HCT116 (cell line): ENCODE results near the gene CXorf38. TPM values are rescaled to one million over a fixed set of nuclear protein-coding genes. Genes with fewer than 3 reads are reported as not detected.

ENCODE experiments used
- ATAC-seq: fragments of 200-7000 bp; cut with Tn5 transposase; 2 replicates; pipeline ENCODE4 v1.9.1; 2020; ENCODE audit warnings: mild to moderate bottlenecking, moderate library complexity
- BruUV-seq: library from RNA; stranded (reverse); fragments of 400-500 nt; replicated peaks from 2 replicates; lab custom pipeline; 2021; lab: Mats Ljungman, UMichigan
- CTCF ChIA-PET: fragments of 300-600 bp; sonication (Branson Sonifier 250); formaldehyde crosslinking; loops from one replicate; lab custom pipeline; 2021; ENCODE audit warnings: antibody characterized with exemption; lab: Charles Lee
- POLR2A ChIA-PET: fragments of 300-600, 350-600 bp; sonication (Branson Sonifier 250); formaldehyde crosslinking; loops from one replicate; lab custom pipeline; 2021; ENCODE audit warnings: antibody characterized with exemption; lab: Charles Lee
- RAD21 ChIA-PET, 2 experiments: fragments of 300-600 bp; sonication (Branson Sonifier 250); formaldehyde crosslinking; loops; one replicate each; lab custom pipeline; 2023; ENCODE audit warnings: low total read pairs in 2 of 2; ENCODE audit not compliant: uncharacterized antibody in 2 of 2, unreplicated experiment in 2 of 2, low non-redundant PET in 1 of 2; lab: Charles Lee
- DNase-seq: peaks from one replicate; pipeline ENCODE4 v3.0.0-alpha.2; 2010; ENCODE audit warnings: low read depth, low spot score
- H2AFZ ChIP-seq: fragments of 200-600 bp; shearing (Covaris generic), sonication (generic); 2 replicates; pipeline ENCODE4 v1.6.1; 2017; ENCODE audit warnings: low read depth, mixed run types, mixed read lengths, antibody characterized with exemption, low read length; ENCODE audit not compliant: poor library complexity, severe bottlenecking
- H3K27ac ChIP-seq: 2 replicates; pipeline ENCODE4 v1.5.1; 2012; ENCODE audit warnings: low read depth, low read length
- H3K27me3 ChIP-seq: fragments of 200-600 bp; sonication (generic); 2 replicates; pipeline ENCODE4 v1.6.1; 2016; ENCODE audit warnings: mixed run types, low read length, mixed read lengths; ENCODE audit not compliant: insufficient read depth
- H3K36me3 ChIP-seq, 2 experiments: fragments of 200-500 bp in 1 of 2; fragments of 200-600 bp in 1 of 2; sonication (Bioruptor generic) in 1 of 2; sonication (generic) in 1 of 2; 2 replicates each; pipeline versions ENCODE4 v1.5.1 to v1.6.1; 2014 to 2016; ENCODE audit warnings: low read length in 2 of 2, inconsistent platforms in 1 of 2, mixed read lengths in 1 of 2, mixed run types in 1 of 2; ENCODE audit not compliant: insufficient read depth in 2 of 2, control insufficient read depth in 1 of 2
- H3K4me1 ChIP-seq, 2 experiments: fragments of 200-600 bp in 1 of 2; sonication (generic) in 1 of 2; 2 replicates each; pipeline versions ENCODE4 v1.5.1 to v1.6.1; 2012 to 2017; ENCODE audit warnings: low read length in 2 of 2, inconsistent platforms in 1 of 2, mild to moderate bottlenecking in 1 of 2, mixed read lengths in 1 of 2, mixed run types in 1 of 2, moderate library complexity in 1 of 2; ENCODE audit not compliant: insufficient read depth in 2 of 2, control insufficient read depth in 1 of 2
- H3K4me2 ChIP-seq: fragments of 200-600 bp; sonication (generic); 2 replicates; pipeline ENCODE4 v1.6.1; 2017; ENCODE audit warnings: mixed run types, low read length, mixed read lengths
- H3K4me3 ChIP-seq, 2 experiments: fragments of 200-600 bp in 1 of 2; sonication (generic) in 1 of 2; replicated peaks in 1 of 2; 2 replicates each; pipeline ENCODE4 v1.5.1; 2011 to 2016; ENCODE audit warnings: low read length in 2 of 2, control low read depth in 1 of 2, low read depth in 1 of 2, mild to moderate bottlenecking in 1 of 2, mixed read lengths in 1 of 2, mixed run types in 1 of 2
- H3K79me2 ChIP-seq: fragments of 200-600 bp; sonication (generic); 2 replicates; pipeline ENCODE4 v1.6.1; 2017; ENCODE audit warnings: mild to moderate bottlenecking, mixed run types, low read length, moderate library complexity, mixed read lengths; ENCODE audit not compliant: insufficient read depth
- H3K9ac ChIP-seq: fragments of 200-600 bp; sonication (generic); 2 replicates; pipeline ENCODE4 v1.6.1; 2016; ENCODE audit warnings: low read length, mixed read lengths
- H3K9me2 ChIP-seq: fragments of 200-600 bp; sonication (generic), shearing (Covaris generic); 2 replicates; pipeline ENCODE4 v1.6.1; 2017; ENCODE audit warnings: mixed run types, mild to moderate bottlenecking, moderate library complexity; ENCODE audit not compliant: insufficient read depth
- H3K9me3 ChIP-seq, 2 experiments: fragments of 200-500 bp in 1 of 2; fragments of 200-600 bp in 1 of 2; sonication (Bioruptor generic) in 1 of 2; sonication (generic) in 1 of 2; 2 replicates each; pipeline ENCODE4 v1.6.1; 2014 to 2017; ENCODE audit warnings: low read length in 2 of 2, mixed read lengths in 2 of 2, inconsistent platforms in 1 of 2, low read depth in 1 of 2, mild to moderate bottlenecking in 1 of 2, mixed run types in 1 of 2, moderate library complexity in 1 of 2; ENCODE audit not compliant: control insufficient read depth in 1 of 2, insufficient read depth in 1 of 2
- H4K20me1 ChIP-seq: fragments of 200-600 bp; sonication (generic), shearing (Covaris generic); 2 replicates; pipeline ENCODE4 v1.6.1; 2017; ENCODE audit warnings: mixed run types, mild to moderate bottlenecking, moderate library complexity; ENCODE audit not compliant: insufficient read depth
- ATF3 ChIP-seq: IDR thresholded peaks from 2 replicates; pipeline ENCODE4 v1.6.1; 2012
- CBX3 ChIP-seq: IDR thresholded peaks from 2 replicates; pipeline ENCODE4 v1.6.1; 2012; ENCODE audit warnings: low read depth
- CTCF ChIP-seq, 3 experiments: fragments of 200-600 bp in 1 of 3; sonication (generic) in 1 of 3; IDR thresholded peaks in 2 of 3; conservative IDR thresholded peaks in 1 of 3; 2 replicates each; pipeline ENCODE4 v1.5.1; 2012 to 2017; ENCODE audit warnings: low read depth in 2 of 3, low read length in 2 of 3, antibody characterized with exemption in 1 of 3, borderline replicate concordance in 1 of 3, control low read depth in 1 of 3, mild to moderate bottlenecking in 1 of 3, mixed read lengths in 1 of 3, mixed run types in 1 of 3, moderate library complexity in 1 of 3; ENCODE audit not compliant: insufficient read depth in 1 of 3
- EGR1 ChIP-seq: IDR thresholded peaks from 2 replicates; pipeline ENCODE4 v1.6.1; 2012; ENCODE audit warnings: low read depth
- ELF1 ChIP-seq: IDR thresholded peaks from 2 replicates; pipeline ENCODE4 v1.6.1; 2012; ENCODE audit warnings: low read depth, borderline replicate concordance
- EZH2 ChIP-seq: fragments of 200-600 bp; sonication (generic); IDR thresholded peaks from 2 replicates; pipeline ENCODE4 v1.6.1; 2017; ENCODE audit warnings: antibody characterized with exemption, mixed run types
- POLR2A ChIP-seq: IDR thresholded peaks from 2 replicates; pipeline ENCODE4 v1.7.0; 2011; ENCODE audit warnings: borderline replicate concordance; ENCODE audit not compliant: insufficient read depth, insufficient read length; ENCODE audit errors: extremely low read depth
- POLR2AphosphoS5 ChIP-seq: IDR thresholded peaks from 2 replicates; pipeline ENCODE4 v1.6.1; 2011; ENCODE audit warnings: mild to moderate bottlenecking, low read depth, low read length, moderate library complexity
- RAD21 ChIP-seq: IDR thresholded peaks from 2 replicates; pipeline ENCODE4 v1.6.1; 2012; ENCODE audit warnings: low read depth, mild to moderate bottlenecking
- SIN3A ChIP-seq: IDR thresholded peaks from 2 replicates; pipeline ENCODE4 v1.6.1; 2012; ENCODE audit warnings: low read depth
- SP1 ChIP-seq: IDR thresholded peaks from 2 replicates; pipeline ENCODE4 v1.6.1; 2012; ENCODE audit warnings: low read depth
- SRF ChIP-seq: IDR thresholded peaks from 2 replicates; pipeline ENCODE4 v1.6.1; 2012; ENCODE audit warnings: low read depth
- TCF7L2 ChIP-seq: IDR thresholded peaks from 2 replicates; pipeline ENCODE4 v1.7.0; 2011; ENCODE audit warnings: borderline replicate concordance, inconsistent platforms; ENCODE audit not compliant: insufficient read depth, insufficient read length; ENCODE audit errors: extremely low read depth
- YY1 ChIP-seq: IDR thresholded peaks from 2 replicates; pipeline ENCODE4 v1.6.1; 2011; ENCODE audit warnings: low read length, low read depth, moderate library complexity, mild to moderate bottlenecking; ENCODE audit not compliant: insufficient replicate concordance; ENCODE audit errors: extremely low read depth
- ZNF274 ChIP-seq: fragments of 200-500 bp; sonication (Bioruptor generic); IDR thresholded peaks from 2 replicates; pipeline ENCODE4 v1.6.1; 2014; ENCODE audit warnings: mild to moderate bottlenecking, low read depth, low read length, inconsistent platforms
- intact Hi-C: fragments of 100-400 bp; cut with micrococcal nuclease; formaldehyde crosslinking; loops from 2 replicates; pipeline ENCODE4 v1.10.0; 2022
- total RNA-seq: library from RNA; stranded (reverse); gene quantifications from one replicate; pipeline ENCODE4 v1.2.1, GENCODE V29; 2021; ENCODE audit not compliant: unreplicated experiment
- TF ChIP-seq, protein P1 (sequence below): IDR thresholded peaks from 2 replicates; pipeline ENCODE4 v1.6.1; 2012

The CXorf38 gene
- total RNA-seq, 1 experiment from 2014 or later = 11.5 TPM

GRCh38 chrX:40617566-40617965 is 29.8 kb downstream of the CXorf38 start:
- intact Hi-C loops = no loop called here
- no peak for ATAC-seq
- CTCF ChIA-PET = no interaction called here
- no peaks in the 10 kb centered on the region for H3K27me3 ChIP-seq
- no peaks in the 10 kb centered on the region for H3K4me1 ChIP-seq
- no peaks in the 10 kb centered on the region for H3K9me3 ChIP-seq
- no peaks in the 10 kb centered on the region for H4K20me1 ChIP-seq
- H3K9me2 ChIP-seq = no peaks in the 10 kb centered on the region
- H3K4me3 ChIP-seq = no peak overlapping the region
- no peaks in the 10 kb centered on the region for H3K79me2 ChIP-seq
- no peaks in the 10 kb centered on the region for H3K36me3 ChIP-seq
- POLR2A ChIA-PET = no interaction called here
- no peak overlapping the region for H3K9ac ChIP-seq
- no TSS peak for BruUV-seq
- H3K4me2 ChIP-seq = no peak overlapping the region
- no peak for TF ChIP-seq SRF
- RAD21 ChIA-PET = no interaction called here
- DNase-seq = no peak
- H2AFZ ChIP-seq = no peak overlapping the region
- no peak overlapping the region for H3K27ac ChIP-seq

GRCh38 chrX:40615976-40616375 is 31.4 kb downstream of the CXorf38 start:
- no peak for DNase-seq
- H2AFZ ChIP-seq = no peak overlapping the region
- ChIA-PET POLR2A (no interaction called here), CTCF (no interaction called here), RAD21 (no interaction called here)
- intact Hi-C loops = no loop called here
- H3K27ac ChIP-seq = no peak overlapping the region
- no peaks in the 10 kb centered on the region for H3K36me3 ChIP-seq
- H3K4me1 ChIP-seq = no peaks in the 10 kb centered on the region
- H3K4me2 ChIP-seq = no peak overlapping the region
- no peaks in the 10 kb centered on the region for H3K27me3 ChIP-seq
- no peaks in the 10 kb centered on the region for H3K9me3 ChIP-seq
- H3K9ac ChIP-seq = no peak overlapping the region
- no TSS peak for BruUV-seq
- ATAC-seq = no peak
- no peaks in the 10 kb centered on the region for H4K20me1 ChIP-seq
- H3K9me2 ChIP-seq = no peaks in the 10 kb centered on the region
- no peaks in the 10 kb centered on the region for H3K79me2 ChIP-seq
- H3K4me3 ChIP-seq = no peak overlapping the region
- TF ChIP-seq ATF3 (no peak), SIN3A (no peak), TCF7L2 (no peak), SRF (no peak), ZNF274 (no peak), EZH2 (no peak), CTCF (IDR thresholded peaks at IDR 0.05 in 2 of 3, conservative IDR thresholded peaks at IDR 0.05 in 1 of 3; ENCODE audit: borderline replicate concordance in 1 of 3, insufficient read depth in 1 of 3, low read depth in 2 of 3, low read length in 2 of 3) (no peak), POLR2A (no peak), CBX3 (no peak), ELF1 (no peak), EGR1 (no peak), YY1 (no peak), SP1 (no peak), RAD21 (no peak), POLR2AphosphoS5 (no peak)
- TF ChIP-seq, protein P1, sequence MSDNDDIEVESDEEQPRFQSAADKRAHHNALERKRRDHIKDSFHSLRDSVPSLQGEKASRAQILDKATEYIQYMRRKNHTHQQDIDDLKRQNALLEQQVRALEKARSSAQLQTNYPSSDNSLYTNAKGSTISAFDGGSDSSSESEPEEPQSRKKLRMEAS = no peak
